Mucosa of rectum (tissue), 2 donors: ENCODE measurements around the gene MVB12B.
"Not testable (repeated sequence)": the region's sequence is repeated elsewhere in the genome, so short reads cannot be mapped to it uniquely, and the experiment has no call there.

Experiments used
- H3K27ac ChIP-seq, 2 donors: one replicate each; pipeline ENCODE4 v1.7.0; 2013; ENCODE audit warnings: inconsistent platforms in 2 of 2, low read depth in 2 of 2, low read length in 2 of 2
- H3K27me3 ChIP-seq, 2 donors: one replicate each; pipeline ENCODE4 v1.7.0; 2013; ENCODE audit warnings: low read length in 2 of 2; ENCODE audit not compliant: control insufficient read depth in 2 of 2, insufficient read depth in 2 of 2
- H3K36me3 ChIP-seq, 2 donors: one replicate each; pipeline ENCODE4 v1.7.0; 2013; ENCODE audit warnings: low read length in 2 of 2; ENCODE audit not compliant: control insufficient read depth in 2 of 2, insufficient read depth in 2 of 2
- H3K4me1 ChIP-seq, 2 donors: one replicate each; pipeline ENCODE4 v1.7.0; 2013; ENCODE audit warnings: low read length in 2 of 2, mild to moderate bottlenecking in 1 of 2; ENCODE audit not compliant: control insufficient read depth in 2 of 2, insufficient read depth in 2 of 2
- H3K4me3 ChIP-seq, 2 donors: one replicate each; pipeline ENCODE4 v1.7.0; 2013; ENCODE audit warnings: low read length in 2 of 2
- H3K9ac ChIP-seq, 2 donors: one replicate each; pipeline ENCODE4 v1.7.0; 2013; ENCODE audit warnings: low read length in 2 of 2, low read depth in 1 of 2, mild to moderate bottlenecking in 1 of 2
- H3K9me3 ChIP-seq, 2 donors: one replicate each; pipeline ENCODE4 v1.7.0; 2013; ENCODE audit warnings: low read length in 2 of 2; ENCODE audit not compliant: control insufficient read depth in 2 of 2
- donor health status: healthy.
- donor health status: Normal muscosa, but diverticular disease.

Gene MVB12B

GRCh38 chr9:126326228-126327005 lies at the start of gene MVB12B:
Gene MVB12B, plus strand, starts transcription at chr9:126326829. Its CDS starts 101 bp downstream, at chr9:126326930.
- Histone ChIP-seq H3K4me1 (peaks cover 12 to 14% of the 10 kb centered on the region in 2 donors), H3K27ac (peak within 1 kb of the TSS; percentile 60 to 70), H3K4me3 (peak within 1 kb of the TSS; percentile 81 to 84), H3K27me3 (no peaks in the 10 kb centered on the region), H3K9ac (peak within 1 kb of the TSS; percentile 71 to 81), H3K36me3 (no peaks in the 10 kb centered on the region), H3K9me3 (no peaks in the 10 kb centered on the region)

- H3K9ac ChIP-seq: no peak overlapping the region
- H3K27ac ChIP-seq: no peak overlapping the region
- H3K4me1 ChIP-seq: no peaks in the 10 kb centered on the region
- H3K9me3 ChIP-seq: peaks cover 0 to 2% of the 10 kb centered on the region in 2 donors
- H3K36me3 ChIP-seq: no peaks in the 10 kb centered on the region
- peaks cover 0 to 5% of the 10 kb centered on the region in 2 donors for H3K27me3 ChIP-seq
- H3K4me3 ChIP-seq: no peak overlapping the region
Observed at GRCh38 chr9:126283799-126284465, 42.7 kb upstream of the MVB12B start.

- not testable (repeated sequence) for H3K4me1 ChIP-seq, H3K4me3 ChIP-seq, H3K9me3 ChIP-seq, H3K9ac ChIP-seq, H3K27ac ChIP-seq, H3K36me3 ChIP-seq, H3K27me3 ChIP-seq
Observed at GRCh38 chr9:126285652-126286051, 41.0 kb upstream of the MVB12B start.

- H3K36me3 ChIP-seq: no peaks in the 10 kb centered on the region
- no peaks in the 10 kb centered on the region for H3K4me1 ChIP-seq
- H3K27me3 ChIP-seq: no peaks in the 10 kb centered on the region
- no peaks in the 10 kb centered on the region for H3K9me3 ChIP-seq
- no peak overlapping the region for H3K27ac ChIP-seq
- no peak overlapping the region for H3K9ac ChIP-seq
- H3K4me3 ChIP-seq: no peak overlapping the region
Observed at GRCh38 chr9:126287166-126287866, 39.3 kb upstream of the MVB12B start.

- H3K4me1 ChIP-seq: no peaks in the 10 kb centered on the region
- H3K9me3 ChIP-seq: no peaks in the 10 kb centered on the region
- no peak overlapping the region for H3K4me3 ChIP-seq
- no peaks in the 10 kb centered on the region for H3K36me3 ChIP-seq
- H3K27ac ChIP-seq: no peak overlapping the region
- no peaks in the 10 kb centered on the region for H3K27me3 ChIP-seq
- no peak overlapping the region for H3K9ac ChIP-seq
Observed at GRCh38 chr9:126290871-126291270, 35.8 kb upstream of the MVB12B start.

GRCh38 chr9:126291925-126292324 lies 34.7 kb upstream of the MVB12B start:
- no peaks in the 10 kb centered on the region for H3K9me3 ChIP-seq

GRCh38 chr9:126292736-126293521 lies 33.7 kb upstream of the MVB12B start:
- no peak overlapping the region for H3K4me3 ChIP-seq
- H3K9ac ChIP-seq: no peak overlapping the region
- H3K4me1 ChIP-seq: peaks cover 0 to 4% of the 10 kb centered on the region in 2 donors
- H3K27ac ChIP-seq: no peak overlapping the region
- H3K27me3 ChIP-seq: peaks cover 2 to 3% of the 10 kb centered on the region in 2 donors
- no peaks in the 10 kb centered on the region for H3K9me3 ChIP-seq
- no peaks in the 10 kb centered on the region for H3K36me3 ChIP-seq

More at GRCh38 chr9:126291925-126292324, 34.7 kb upstream of the MVB12B start:
- peaks cover 2 to 3% of the 10 kb centered on the region in 2 donors for H3K27me3 ChIP-seq
- no peaks in the 10 kb centered on the region for H3K4me1 ChIP-seq
- H3K36me3 ChIP-seq: no peaks in the 10 kb centered on the region
- no peak overlapping the region for H3K27ac ChIP-seq
- no peak overlapping the region for H3K9ac ChIP-seq
- no peak overlapping the region for H3K4me3 ChIP-seq

GRCh38 chr9:126293522-126293889 lies 33.1 kb upstream of the MVB12B start:
- Histone ChIP-seq H3K9ac (no peak overlapping the region), H3K4me1 (peaks cover 4 to 10% of the 10 kb centered on the region in 2 donors), H3K36me3 (no peaks in the 10 kb centered on the region), H3K9me3 (no peaks in the 10 kb centered on the region), H3K27ac (no peak overlapping the region), H3K4me3 (no peak overlapping the region), H3K27me3 (peaks cover 2 to 3% of the 10 kb centered on the region in 2 donors)

GRCh38 chr9:126294331-126295081 lies 32.1 kb upstream of the MVB12B start:
- H3K36me3 ChIP-seq: no peaks in the 10 kb centered on the region
- peaks cover 7 to 10% of the 10 kb centered on the region in 2 donors for H3K4me1 ChIP-seq
- H3K4me3 ChIP-seq: no peak overlapping the region
- H3K27ac ChIP-seq: no peak overlapping the region
- H3K27me3 ChIP-seq: peaks cover 2 to 3% of the 10 kb centered on the region in 2 donors
- H3K9me3 ChIP-seq: no peaks in the 10 kb centered on the region
- no peak overlapping the region for H3K9ac ChIP-seq
